IMR-90 (cell line): Measurements from ENCODE around the gene DNAJC27. TPM values are rescaled to one million over a fixed set of nuclear protein-coding genes. Genes with fewer than 3 reads are reported as not detected.

ENCODE experiments used
- ATAC-seq: fragments of 200-7000 bp; cut with Tn5 transposase; 2 replicates; pipeline ENCODE4 v1.9.1; 2020; ENCODE audit warnings: low read depth, mild to moderate bottlenecking, moderate library complexity
- BruUV-seq: library from RNA; stranded (reverse); fragments of 400-500 nt; replicated peaks from 2 replicates; lab custom pipeline; 2021; lab: Mats Ljungman, UMichigan
- CTCF ChIA-PET: fragments of 300-600 bp; formaldehyde crosslinking; extraction: SDS; loops from one replicate; lab custom pipeline; 2021; ENCODE audit warnings: antibody characterized with exemption; lab: Yijun Ruan, JAX
- POLR2A ChIA-PET: fragments of 300-600 bp; sonication (Branson Sonifier 250); formaldehyde crosslinking; loops from one replicate; lab custom pipeline; 2022; ENCODE audit warnings: antibody characterized with exemption; ENCODE audit not compliant: unreplicated experiment; lab: Charles Lee
- DNase-seq: peaks from one replicate; pipeline ENCODE4 v3.0.0; 2013
- H2AFZ ChIP-seq: replicated peaks from 2 replicates; pipeline ENCODE3; 2013; ENCODE audit warnings: low read length, mild to moderate bottlenecking; ENCODE audit not compliant: poor library complexity
- H2AK5ac ChIP-seq: 2 replicates; pipeline ENCODE4 v1.6.1; 2013; ENCODE audit warnings: low read depth, low read length, inconsistent platforms
- H2AK9ac ChIP-seq: replicated peaks from 2 replicates; pipeline ENCODE3; 2013; ENCODE audit warnings: mild to moderate bottlenecking, low read depth, low read length, moderate library complexity; ENCODE audit not compliant: poor library complexity
- H2BK120ac ChIP-seq: 2 replicates; pipeline ENCODE4 v1.6.1; 2013; ENCODE audit warnings: low read depth, low read length, inconsistent platforms
- H2BK15ac ChIP-seq: 3 replicates; pipeline ENCODE4 v1.6.1; 2013; ENCODE audit warnings: low read depth, low read length, inconsistent platforms
- H2BK20ac ChIP-seq: 2 replicates; pipeline ENCODE4 v1.6.1; 2013; ENCODE audit warnings: low read depth, mild to moderate bottlenecking, inconsistent platforms, low read length, moderate library complexity
- H2BK5ac ChIP-seq: 2 replicates; pipeline ENCODE4 v1.6.1; 2013; ENCODE audit warnings: mild to moderate bottlenecking, low read depth, low read length, inconsistent platforms; ENCODE audit not compliant: poor library complexity, severe bottlenecking
- H3K14ac ChIP-seq: replicated peaks from 2 replicates; pipeline ENCODE4 v1.6.1; 2013; ENCODE audit warnings: low read depth, low read length, inconsistent platforms
- H3K18ac ChIP-seq: 2 replicates; pipeline ENCODE4 v1.6.1; 2013; ENCODE audit warnings: low read depth, low read length, control low read depth
- H3K23ac ChIP-seq: 2 replicates; pipeline ENCODE4 v1.6.1; 2013; ENCODE audit warnings: low read depth, low read length, inconsistent platforms
- H3K27ac ChIP-seq: 2 replicates; pipeline ENCODE4 v1.5.1; 2013; ENCODE audit warnings: mild to moderate bottlenecking, control low read depth, low read length; ENCODE audit not compliant: insufficient read depth
- H3K27me3 ChIP-seq: 2 replicates; pipeline ENCODE4 v1.6.1; 2013; ENCODE audit warnings: low read length; ENCODE audit not compliant: control insufficient read depth, insufficient read depth
- H3K36me3 ChIP-seq: 2 replicates; pipeline ENCODE4 v1.6.1; 2013; ENCODE audit warnings: low read length, mixed read lengths; ENCODE audit not compliant: control insufficient read depth, insufficient read depth
- H3K4ac ChIP-seq: 2 replicates; pipeline ENCODE4 v1.6.1; 2013; ENCODE audit warnings: low read depth, low read length, inconsistent platforms
- H3K4me1 ChIP-seq: 2 replicates; pipeline ENCODE4 v1.6.1; 2013; ENCODE audit warnings: low read length, mixed read lengths; ENCODE audit not compliant: control insufficient read depth, insufficient read depth
- H3K4me2 ChIP-seq: 2 replicates; pipeline ENCODE4 v1.6.1; 2013; ENCODE audit warnings: low read depth, mild to moderate bottlenecking, control low read depth, low read length, moderate library complexity
- H3K4me3 ChIP-seq: 2 replicates; pipeline ENCODE4 v1.5.1; 2013; ENCODE audit warnings: low read depth, mild to moderate bottlenecking, control low read depth, low read length, moderate library complexity; ENCODE audit not compliant: insufficient read depth
- H3K56ac ChIP-seq: 2 replicates; pipeline ENCODE4 v1.6.1; 2013; ENCODE audit warnings: low read length, inconsistent platforms; ENCODE audit not compliant: insufficient read depth; ENCODE audit errors: extremely low read depth
- H3K79me1 ChIP-seq, 2 experiments: 2 replicates each; pipeline ENCODE4 v1.6.1; 2013; ENCODE audit warnings: low read length in 2 of 2, inconsistent platforms in 1 of 2, low read depth in 1 of 2
- H3K9ac ChIP-seq: 2 replicates; pipeline ENCODE4 v1.6.1; 2013; ENCODE audit warnings: low read depth, low read length, control low read depth
- H3K9me1 ChIP-seq: 2 replicates; pipeline ENCODE4 v1.6.1; 2013; ENCODE audit warnings: low read length, inconsistent platforms; ENCODE audit not compliant: insufficient read depth
- H3K9me3 ChIP-seq: 2 replicates; pipeline ENCODE4 v1.6.1; 2013; ENCODE audit warnings: low read length; ENCODE audit not compliant: control insufficient read depth, insufficient read depth
- H4K20me1 ChIP-seq: 2 replicates; pipeline ENCODE4 v1.6.1; 2013; ENCODE audit warnings: low read length, inconsistent platforms; ENCODE audit not compliant: insufficient read depth
- H4K5ac ChIP-seq: 2 replicates; pipeline ENCODE4 v1.6.1; 2013; ENCODE audit warnings: mild to moderate bottlenecking, low read depth, low read length, control low read depth
- H4K8ac ChIP-seq, 2 experiments: 2 replicates each; pipeline ENCODE4 v1.6.1; 2013; ENCODE audit warnings: low read depth in 2 of 2, low read length in 2 of 2, control low read depth in 1 of 2, inconsistent platforms in 1 of 2
- H4K91ac ChIP-seq: 2 replicates; pipeline ENCODE4 v1.6.1; 2013; ENCODE audit warnings: low read depth, low read length, inconsistent platforms; ENCODE audit not compliant: insufficient read depth
- BHLHE40 ChIP-seq: fragments of 150-350 bp; IDR thresholded peaks from 2 replicates; pipeline ENCODE4 v1.6.1; 2016; ENCODE audit warnings: mild to moderate bottlenecking, low read depth, low read length
- CTCF ChIP-seq: conservative IDR thresholded peaks from 2 replicates; pipeline ENCODE4 v1.5.1; 2012; ENCODE audit warnings: mild to moderate bottlenecking, low read depth, low read length, improper control_type of control experiment
- MAFK ChIP-seq: IDR thresholded peaks from 2 replicates; pipeline ENCODE4 v1.6.1; 2012; ENCODE audit warnings: low read depth, low read length, improper control_type of control experiment
- MAZ ChIP-seq: IDR thresholded peaks from 2 replicates; pipeline ENCODE4 v1.6.1; 2012; ENCODE audit warnings: low read depth, mild to moderate bottlenecking, low read length, improper control_type of control experiment, moderate library complexity, borderline replicate concordance
- MXI1 ChIP-seq: IDR thresholded peaks from 2 replicates; pipeline ENCODE4 v1.6.1; 2012; ENCODE audit warnings: low read depth, mild to moderate bottlenecking, low read length, moderate library complexity, borderline replicate concordance
- POLR2A ChIP-seq: IDR thresholded peaks from 2 replicates; pipeline ENCODE4 v1.6.1; 2012; ENCODE audit warnings: mild to moderate bottlenecking, low read depth, low read length
- RCOR1 ChIP-seq: IDR thresholded peaks from 2 replicates; pipeline ENCODE4 v1.6.1; 2012; ENCODE audit warnings: mild to moderate bottlenecking, low read length, improper control_type of control experiment; ENCODE audit not compliant: insufficient replicate concordance
- SMC3 ChIP-seq: fragments of 150-350 bp; IDR thresholded peaks from 2 replicates; pipeline ENCODE4 v1.6.1; 2016; ENCODE audit warnings: low read depth, mild to moderate bottlenecking, antibody characterized with exemption, low read length, moderate library complexity
- USF2 ChIP-seq: fragments of 150-350 bp; IDR thresholded peaks from 2 replicates; pipeline ENCODE4 v1.6.1; 2017; ENCODE audit warnings: mild to moderate bottlenecking, antibody characterized with exemption, low read length, low read depth
- dilution Hi-C: fragments of 300-500 bp; cut with HindIII; formaldehyde crosslinking; loops from one replicate; pipeline ENCODE4 v1.14.3; 2018; ENCODE audit warnings: low sequenced_read_pairs; ENCODE audit not compliant: unreplicated experiment
- in situ Hi-C: fragments of 300-500 bp; cut with MboI; formaldehyde crosslinking; loops from 3 replicates; pipeline ENCODE4 v1.14.3; 2019; ENCODE audit warnings: low sequenced_read_pairs, inconsistent platforms, mixed read lengths
- intact Hi-C: fragments of 100-400 bp; cut with micrococcal nuclease; formaldehyde crosslinking; loops from 2 replicates; pipeline ENCODE4 v1.10.0; 2022
- polyA plus RNA-seq, 3 experiments: library from polyadenylated mRNA; depleted of rRNA; stranded (reverse); fragments of >200 nt; gene quantifications; 2 replicates each; pipeline ENCODE4 v1.2.3, GENCODE V29; 2012; ENCODE audit warnings: low replicate concordance in 1 of 3
- total RNA-seq: library from RNA; depleted of rRNA; stranded (reverse); fragments of >200 nt; gene quantifications from 2 replicates; pipeline ENCODE4 v1.2.3, GENCODE V29; 2012

DNAJC27 gene
- total and polyA plus RNA-seq, 2 of the 4 experiments (the other 2 are of a cell fraction), result 1.6 to 2.0 TPM

- Histone ChIP-seq H3K4me3 (no peak overlapping the region), H3K18ac (no peak overlapping the region), H3K56ac (no peak overlapping the region), H3K14ac (no peak overlapping the region), H3K9me3 (0 out of 2 replicates have a peak, but pooled peaks cover 2% of the 10 kb centered on the region), H3K79me1 (peaks cover 0 to 3% of the 10 kb centered on the region in 2 experiments; a peak in 1 of 4 replicates), H2AK5ac (no peak overlapping the region), H3K27ac (no peak overlapping the region), H3K4ac (no peak overlapping the region), H2AK9ac (no peak overlapping the region), H3K4me1 (no peaks in the 10 kb centered on the region), H4K8ac (no peak overlapping the region), H3K9me1 (no peaks in the 10 kb centered on the region), H4K20me1 (no peaks in the 10 kb centered on the region), H2BK20ac (no peak overlapping the region), H2AFZ (no peak overlapping the region), H3K36me3 (peaks cover 25% of the 10 kb centered on the region), H3K9ac (no peak overlapping the region), H4K91ac (no peak overlapping the region), H2BK120ac (no peak overlapping the region), H2BK15ac (no peak overlapping the region), H4K5ac (no peak overlapping the region), H2BK5ac (no peak overlapping the region), H3K4me2 (no peak overlapping the region), H3K23ac (no peak overlapping the region), H3K27me3 (no peaks in the 10 kb centered on the region)
- ChIA-PET CTCF (interaction anchor here (0.6 kb wide), 1 partner anchor 8 kb away, joined by 4 read pairs; no protein-coding TSS in a partner anchor), POLR2A (no interaction called here)
- intact Hi-C loops (no loop called here), in situ Hi-C loops (no loop called here), dilution Hi-C loops (no loop called here)
- DNase-seq (no peak), ATAC-seq (no peak)
- no TSS peak for BruUV-seq
- TF ChIP-seq MAFK (no peak), POLR2A (no peak), RCOR1 (no peak), SMC3 (no peak), BHLHE40 (no peak), MXI1 (no peak), USF2 (no peak), CTCF (no peak), MAZ (no peak)
Measured at GRCh38 chr2:24955232-24955631, 16.5 kb downstream of the DNAJC27 start.
